8988T (cell line): ENCODE results near the gene PCSK4.
"Not testable (repeated sequence)": the region's sequence is repeated elsewhere in the genome, so short reads cannot be mapped to it uniquely, and the experiment has no call there.

Experiments
- DNase-seq: peaks from one replicate; pipeline ENCODE4 v3.0.0; 2011

The PCSK4 gene

GRCh38 chr19:1521636-1522035 is 31.5 kb upstream of the PCSK4 start:
- no peak for DNase-seq

DNA sequence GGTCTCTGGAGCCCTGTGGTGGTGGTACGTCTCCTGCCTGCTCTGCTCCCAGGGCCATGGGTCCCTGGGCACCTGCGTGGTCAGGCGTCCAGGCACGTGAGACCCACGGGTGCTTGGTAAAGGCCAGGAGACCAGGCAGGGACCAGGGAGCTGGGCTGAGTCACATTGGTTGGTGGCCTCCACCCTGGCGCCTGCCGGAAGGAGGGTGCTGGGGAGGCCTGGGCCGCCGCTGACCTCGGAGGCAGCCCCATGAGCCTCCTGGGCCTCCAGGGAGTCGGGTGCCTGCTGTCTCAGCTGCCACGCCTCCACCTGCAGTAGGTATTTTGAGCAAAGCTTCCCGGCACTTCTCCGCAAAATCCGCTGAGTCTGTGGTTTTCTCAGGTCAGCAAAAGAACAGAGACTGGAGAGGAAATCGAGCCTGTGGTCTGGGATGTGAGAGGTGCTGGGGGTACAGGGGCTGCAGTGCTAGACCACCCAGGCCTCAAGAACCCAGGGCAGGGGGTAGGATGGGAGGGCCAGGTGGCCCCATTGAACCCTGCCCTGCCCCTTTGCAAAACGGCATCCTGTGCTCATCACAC is 30.1 kb upstream of the PCSK4 start:
- DNase-seq, result no peak

DNA sequence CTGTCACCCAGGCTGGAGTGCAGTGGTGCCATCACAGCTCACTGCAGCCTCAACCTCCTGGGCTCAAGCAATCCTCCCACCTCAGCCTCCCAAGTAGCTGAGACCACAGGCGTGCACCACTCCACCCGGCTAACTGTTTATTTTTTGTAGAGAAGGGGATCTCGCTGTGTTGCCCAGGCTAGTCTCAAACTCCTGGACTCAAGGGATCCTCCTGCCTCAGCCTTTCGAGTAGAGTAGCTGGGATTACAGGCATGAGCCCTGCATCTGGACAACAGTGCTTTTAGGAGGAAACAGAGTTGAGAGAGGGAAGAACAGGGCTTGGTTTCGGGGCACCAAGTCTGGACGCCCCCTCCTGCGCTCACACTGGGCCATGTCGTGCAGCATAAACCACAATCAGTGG is 29.7 kb upstream of the PCSK4 start:
- not testable (repeated sequence) for DNase-seq

DNA sequence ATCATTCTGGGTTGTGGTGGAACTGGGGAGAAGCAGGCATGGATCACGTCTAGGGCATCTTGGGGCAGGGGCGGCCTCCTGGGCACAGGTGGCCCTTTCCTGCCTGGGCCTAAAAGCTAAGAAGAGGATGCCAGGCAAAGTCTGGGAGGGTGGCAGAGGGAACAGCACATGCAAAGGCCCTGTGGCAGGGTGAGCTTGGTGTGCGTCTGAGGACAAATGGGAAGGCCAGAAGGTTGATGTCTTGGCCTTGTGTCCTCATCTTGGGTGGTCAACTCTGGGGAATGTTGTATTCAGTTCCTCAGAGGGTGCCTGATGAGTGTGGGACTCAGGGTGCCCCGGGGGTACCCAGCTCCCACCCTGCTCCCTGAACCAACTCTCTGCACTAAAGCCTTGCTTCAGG is 28.3 kb upstream of the PCSK4 start:
- no peak for DNase-seq

- no peak for DNase-seq
Observed at GRCh38 chr19:1516395-1516753, 26.2 kb upstream of the PCSK4 start.

- DNase-seq, result no peak
Observed at GRCh38 chr19:1514986-1515721, 25.0 kb upstream of the PCSK4 start.

DNA sequence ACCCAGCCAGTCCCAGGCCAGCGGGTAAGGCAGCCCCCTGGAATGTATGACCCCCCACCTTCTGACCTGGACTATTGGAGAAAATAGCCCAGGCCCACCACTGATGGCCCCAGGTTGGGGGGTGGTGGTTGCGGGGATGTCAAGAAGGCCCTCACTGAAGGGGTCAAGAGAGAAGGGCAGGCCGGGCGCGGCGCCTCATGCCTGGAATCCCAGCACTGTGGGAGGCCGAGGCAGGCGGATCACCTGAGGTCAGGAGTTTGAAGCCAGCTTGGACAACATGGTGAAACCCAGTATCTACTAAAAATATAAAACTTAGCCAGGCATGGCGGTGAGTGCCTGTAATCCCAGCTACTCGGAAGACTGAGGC is 24.1 kb upstream of the PCSK4 start:
- DNase-seq, result no peak

DNA sequence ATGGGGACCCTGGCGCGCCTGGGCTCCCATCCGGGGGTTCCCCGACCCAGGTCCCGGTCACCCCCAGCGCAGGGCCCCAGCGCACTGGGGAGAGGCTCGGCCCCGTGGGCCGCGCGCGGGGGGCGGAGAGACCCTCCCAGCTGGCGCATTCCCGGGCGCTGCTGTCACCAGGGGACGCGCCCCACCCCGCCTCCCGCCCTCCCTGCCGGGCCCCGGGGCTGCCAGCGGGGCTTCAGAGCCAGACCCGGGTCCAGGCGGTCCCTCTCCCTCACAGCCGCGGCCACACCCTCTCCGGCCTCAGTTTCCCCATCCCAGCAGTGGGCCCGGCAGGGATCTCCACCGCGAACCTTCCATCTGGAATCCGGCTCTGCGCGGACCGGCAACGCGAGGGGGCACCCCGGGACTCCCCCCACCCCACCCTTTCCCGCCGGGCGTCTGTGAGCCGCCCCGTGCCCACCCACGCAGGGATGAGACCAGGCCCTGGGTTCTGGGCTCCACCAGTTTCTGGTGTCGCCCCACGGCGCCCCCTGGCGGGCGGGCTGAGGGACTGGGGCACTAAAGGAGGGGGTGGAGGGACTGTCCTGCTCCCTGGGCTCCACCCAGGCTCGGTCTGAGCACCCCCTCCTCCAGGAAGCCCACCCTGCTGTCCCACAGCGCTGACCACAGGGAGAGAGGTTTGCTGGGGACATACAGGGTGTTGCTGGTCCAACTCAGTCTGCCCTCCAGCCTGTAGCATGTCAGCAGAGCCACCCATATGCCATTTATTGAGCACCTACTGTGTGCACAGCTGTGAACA is 23.5 kb upstream of the PCSK4 start:
- peak; percentile 53 for DNase-seq

DNA sequence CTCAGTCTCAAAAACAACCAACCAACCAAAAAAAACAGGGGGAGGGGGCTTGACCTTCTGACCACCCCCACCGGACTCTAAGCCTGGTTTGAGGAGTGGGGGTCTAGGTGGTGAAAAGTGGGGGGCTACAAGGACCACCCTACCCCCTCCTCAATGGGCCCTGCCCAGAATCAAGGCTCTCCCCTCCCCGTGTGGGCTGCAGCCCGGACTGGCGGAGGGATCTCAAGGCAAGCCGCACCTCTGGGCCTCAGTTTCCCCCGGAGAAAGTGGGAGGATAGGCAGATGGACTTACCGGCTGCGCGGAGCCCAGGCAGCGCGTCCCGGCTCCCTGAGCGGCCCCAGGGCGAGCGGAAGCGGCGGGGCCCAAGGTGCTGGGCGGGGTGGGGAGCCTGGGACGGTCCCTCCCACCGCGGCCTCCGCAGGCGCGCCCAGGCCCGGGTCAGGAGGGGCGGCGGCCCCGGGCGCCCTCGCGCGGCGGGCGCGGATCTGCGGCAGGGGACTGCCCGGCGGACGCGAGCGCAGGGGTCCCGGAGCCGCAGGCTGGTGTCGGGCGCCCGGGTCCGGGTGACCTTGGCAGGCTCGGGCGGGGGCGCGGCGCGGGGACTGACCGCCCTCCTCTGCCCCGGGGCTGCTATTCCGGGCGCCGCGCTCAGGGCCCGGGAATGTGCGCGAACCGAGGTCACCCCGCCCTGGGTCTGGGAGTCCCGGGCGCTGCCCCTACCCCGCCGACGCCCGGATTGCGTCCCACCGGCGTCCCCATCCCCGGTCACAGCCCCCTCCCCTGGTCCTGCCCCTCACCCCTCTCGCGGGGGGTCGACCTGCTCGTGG is 22.7 kb upstream of the PCSK4 start, which contains the start of gene ADAMTSL5:
Gene ADAMTSL5 (minus strand): TSS at position 349 of the 828 bp plus-strand sequence. CDS start 2,076 bp downstream, outside the sequence.
- peak; percentile 80 for DNase-seq

GRCh38 chr19:1511318-1512317 is 21.5 kb upstream of the PCSK4 start:
- no peak for DNase-seq

DNA sequence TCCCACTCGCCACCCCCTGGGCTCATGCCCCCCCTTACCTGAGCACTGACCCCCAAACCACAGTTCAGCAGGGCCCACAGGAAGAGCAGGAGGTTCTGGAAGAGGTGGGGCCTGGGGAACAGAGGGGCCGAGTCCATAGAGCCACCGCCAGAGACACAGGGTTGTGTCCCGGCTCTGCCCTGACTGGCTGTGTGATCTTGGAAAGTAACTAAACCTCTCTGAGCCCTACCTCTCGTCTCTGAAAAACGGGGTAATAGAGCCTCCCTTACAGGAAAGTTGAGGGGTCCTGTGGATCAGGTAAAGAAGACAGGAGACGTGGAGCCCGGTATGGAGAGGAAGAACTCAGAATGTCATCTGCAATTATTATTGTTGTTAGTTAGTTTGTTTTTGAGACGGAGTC is 20.7 kb upstream of the PCSK4 start:
- no peak for DNase-seq

DNA sequence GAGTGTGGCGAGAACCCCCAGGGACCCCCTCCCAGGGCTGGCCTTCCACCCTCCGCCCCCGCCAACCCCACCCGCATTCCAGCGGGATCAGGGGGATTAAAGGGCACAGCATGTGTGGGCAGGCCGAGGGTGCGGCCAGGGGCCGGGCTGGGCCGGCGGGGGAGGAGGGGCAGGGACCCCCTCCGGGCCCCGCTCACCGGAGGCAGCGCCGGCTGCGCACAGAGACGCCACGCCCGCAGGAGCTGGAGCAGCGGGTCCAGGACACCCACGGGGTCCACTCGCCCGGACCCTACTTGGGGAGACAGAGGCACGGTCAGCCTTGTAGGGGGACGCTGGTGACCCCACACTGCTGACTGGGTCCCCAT is 20.3 kb upstream of the PCSK4 start:
- no peak for DNase-seq

DNA sequence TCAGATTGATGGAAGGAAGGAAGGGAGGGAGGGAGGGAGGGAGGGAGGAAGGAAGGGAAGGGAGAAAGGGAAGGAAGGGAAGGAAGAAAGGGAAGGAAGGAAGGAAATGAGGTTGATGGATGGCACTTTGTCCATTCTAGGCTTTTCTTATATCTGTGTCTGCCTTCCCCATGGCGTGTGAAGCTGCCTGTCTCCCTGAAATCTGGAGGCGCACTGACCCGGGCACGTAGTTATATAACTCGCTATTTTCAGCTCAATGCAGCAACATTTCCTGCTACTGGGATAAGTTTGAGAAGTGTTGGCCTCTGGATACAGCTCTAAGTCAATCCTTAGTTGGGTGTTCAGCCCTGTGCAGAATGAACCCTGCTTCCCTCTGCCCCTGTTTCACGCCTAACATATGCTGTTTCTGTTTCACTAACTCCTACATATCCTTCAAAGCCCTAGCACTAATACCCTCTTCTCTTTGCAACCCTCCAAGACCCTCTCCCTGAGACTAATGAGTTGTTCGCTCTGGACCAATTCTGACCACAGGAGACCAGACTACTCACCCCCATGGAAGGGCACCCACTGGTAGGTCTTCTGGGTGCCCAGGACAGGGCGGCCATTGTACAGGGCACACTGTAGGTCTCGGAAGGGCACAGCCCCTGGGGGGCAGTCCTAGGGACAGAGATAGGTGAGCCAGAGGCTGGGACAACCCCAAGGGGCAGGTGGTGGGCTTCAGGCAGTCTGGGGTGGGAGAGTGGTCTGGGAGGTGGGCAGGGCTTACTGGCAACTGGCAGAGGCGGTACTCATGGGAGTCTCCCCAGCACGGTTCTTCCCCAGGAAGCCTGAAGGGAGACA is 19.7 kb upstream of the PCSK4 start:
- no peak for DNase-seq

GRCh38 chr19:1508507-1508856 is 18.3 kb upstream of the PCSK4 start:
- no peak for DNase-seq

DNA sequence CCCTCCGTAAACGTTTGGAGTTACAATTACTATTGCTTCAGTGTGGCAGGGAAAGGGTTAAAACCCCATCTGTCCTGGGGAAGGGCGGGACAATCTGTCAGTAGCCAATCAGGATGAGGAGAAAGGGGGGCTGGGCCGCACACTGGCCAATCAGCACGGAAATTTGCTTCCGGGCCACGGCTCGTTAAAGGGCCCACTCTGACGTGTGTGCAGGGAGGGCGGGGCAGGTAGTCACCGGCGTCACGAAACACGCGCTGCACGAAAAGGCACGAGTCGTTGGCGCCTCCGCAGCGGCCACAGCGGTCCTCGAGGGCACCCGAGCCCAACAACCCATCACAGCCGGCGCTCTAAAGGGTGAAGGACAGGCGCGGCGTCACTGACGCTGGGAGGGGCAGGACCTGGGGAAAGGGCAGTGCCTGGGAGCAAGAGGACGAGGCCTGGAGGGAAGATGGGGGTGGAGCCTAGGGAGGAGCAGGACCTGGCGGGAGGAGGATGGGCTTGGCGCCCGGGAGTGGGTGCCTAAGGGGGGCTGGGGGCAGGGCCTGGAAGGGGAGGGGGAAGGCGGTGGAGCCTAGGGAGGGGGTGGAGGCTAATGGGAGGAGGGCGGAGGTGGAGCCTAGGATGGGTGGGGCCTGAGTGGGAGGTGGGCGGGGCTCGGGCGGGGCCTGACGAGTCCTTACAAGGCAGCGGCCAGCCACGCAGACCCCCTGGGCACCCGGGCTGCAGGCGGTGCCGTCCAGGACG is 17.8 kb upstream of the PCSK4 start:
- DNase-seq, result peak; percentile 90

- no peak for DNase-seq
Observed at GRCh38 chr19:1507192-1507660, 17.1 kb upstream of the PCSK4 start.

DNA sequence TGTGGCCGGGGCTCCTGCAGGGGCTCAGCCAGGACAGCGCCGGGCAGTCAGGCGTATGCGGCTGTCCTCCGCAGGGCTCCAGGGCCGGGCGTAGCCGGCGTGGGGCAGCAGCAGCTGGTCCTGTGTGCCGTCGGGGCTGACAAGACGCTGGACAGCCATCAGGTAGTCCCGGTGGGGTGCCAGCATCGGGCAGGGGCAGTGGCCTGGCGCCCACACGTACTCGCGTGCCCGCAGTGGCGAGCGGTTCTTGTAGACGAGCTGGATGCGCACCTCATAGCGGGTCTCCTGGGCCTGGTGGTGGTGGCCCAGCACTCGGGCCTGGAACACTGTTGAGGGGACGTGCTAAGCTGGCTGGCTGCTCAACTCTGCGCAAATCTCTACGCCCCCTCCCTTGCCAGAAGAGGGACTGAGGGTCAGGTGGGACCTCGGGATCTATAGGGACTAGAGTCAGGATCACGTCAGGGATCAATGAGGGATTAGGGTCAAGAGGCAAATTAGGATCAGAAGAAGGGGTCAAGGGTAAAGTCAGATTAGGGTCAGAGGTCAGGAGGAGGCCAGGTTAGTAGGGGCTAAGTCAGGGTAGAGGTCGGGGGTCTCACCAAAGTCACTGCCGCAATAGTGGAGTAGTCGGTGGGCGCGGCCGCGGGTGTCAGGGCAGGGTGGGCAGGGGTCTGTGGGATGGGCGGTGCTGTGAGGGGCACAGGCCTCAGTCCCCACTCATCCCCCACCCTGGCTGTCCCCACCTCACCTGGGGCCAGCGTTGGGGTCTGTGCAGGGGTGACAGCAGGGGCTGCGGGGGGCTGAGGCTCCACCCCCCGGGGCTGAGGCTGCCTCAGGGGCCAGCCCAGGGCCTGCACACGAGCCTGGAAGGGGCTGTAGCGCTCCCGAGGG is 16.1 kb upstream of the PCSK4 start:
- DNase-seq, result no peak

DNA sequence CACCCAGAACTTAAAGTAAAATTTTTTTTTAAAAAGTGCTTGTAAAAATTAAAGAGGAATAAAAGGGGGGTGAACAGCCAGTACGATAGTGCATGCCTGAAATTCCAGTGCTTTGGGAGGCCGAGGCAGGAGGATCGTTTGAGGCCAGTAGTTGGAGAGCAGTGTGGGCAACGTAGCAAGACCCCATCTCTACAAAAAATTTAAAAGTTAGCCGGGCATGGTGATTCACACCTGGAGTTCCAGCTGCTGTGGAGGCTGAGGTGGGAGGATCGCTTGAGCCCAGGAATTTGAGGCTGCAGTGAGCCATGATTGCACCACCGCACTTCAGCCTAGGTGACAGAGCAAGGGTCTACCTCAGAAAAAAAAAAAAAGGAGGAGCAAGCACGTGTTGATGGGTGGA is 14.9 kb upstream of the PCSK4 start:
- DNase-seq, result no peak
